Embryonic facial prominence (tissue), 1 donor: ENCODE measurements around the gene SAE1.
"Not testable (repeated sequence)": the region's sequence is repeated elsewhere in the genome, so short reads cannot be mapped to it uniquely, and the experiment has no call there.

Experiments used
- DNase-seq: peaks from one replicate; pipeline ENCODE4 v3.0.0-alpha.2; 2016; ENCODE audit errors: extremely low spot score

The SAE1 gene

GRCh38 chr19:47130589-47131227 lies at the start of gene SAE1:
TSS of gene SAE1 (plus strand) at chr19:47130835. CDS start at chr19:47130931, 96 bp downstream.
- DNase-seq, result peak; percentile 89

- no peak for DNase-seq
Measured at GRCh38 chr19:47081095-47081494, 49.5 kb upstream of the SAE1 start.

- no peak for DNase-seq
Measured at GRCh38 chr19:47082493-47082892, 48.1 kb upstream of the SAE1 start.

- DNase-seq, result no peak
Measured at GRCh38 chr19:47084879-47085439, 45.7 kb upstream of the SAE1 start.

GRCh38 chr19:47086280-47086679 lies 44.4 kb upstream of the SAE1 start:
- DNase-seq, result no peak

- DNase-seq, result no peak
Measured at GRCh38 chr19:47089767-47090350, 40.8 kb upstream of the SAE1 start.

- no peak for DNase-seq
Measured at GRCh38 chr19:47093254-47093653, 37.4 kb upstream of the SAE1 start.

GRCh38 chr19:47093841-47094240 lies 36.8 kb upstream of the SAE1 start:
- DNase-seq, result no peak

- DNase-seq, result no peak
Measured at GRCh38 chr19:47094557-47095475, 35.8 kb upstream of the SAE1 start.

GRCh38 chr19:47095476-47096099 lies 35.0 kb upstream of the SAE1 start:
- DNase-seq, result no peak

- no peak for DNase-seq
Measured at GRCh38 chr19:47096100-47096704, 34.4 kb upstream of the SAE1 start.

- no peak for DNase-seq
Measured at GRCh38 chr19:47096721-47097120, 33.9 kb upstream of the SAE1 start.

GRCh38 chr19:47097396-47098201 lies 33.0 kb upstream of the SAE1 start:
- no peak for DNase-seq

- DNase-seq, result no peak
Measured at GRCh38 chr19:47098608-47099007, 32.0 kb upstream of the SAE1 start.

- DNase-seq, result no peak
Measured at GRCh38 chr19:47099576-47100050, 31.0 kb upstream of the SAE1 start.

GRCh38 chr19:47100290-47100689 lies 30.3 kb upstream of the SAE1 start:
- DNase-seq, result no peak

GRCh38 chr19:47101116-47101515 lies 29.5 kb upstream of the SAE1 start:
- not testable (repeated sequence) for DNase-seq

- DNase-seq, result no peak
Measured at GRCh38 chr19:47102346-47103060, 28.1 kb upstream of the SAE1 start.

GRCh38 chr19:47104680-47105079 lies 26.0 kb upstream of the SAE1 start:
- no peak for DNase-seq

- DNase-seq, result no peak
Measured at GRCh38 chr19:47105874-47106273, 24.8 kb upstream of the SAE1 start.
